AG04450 (cell line): ENCODE results near the gene MYOCD. TPM values are rescaled to one million over a fixed set of nuclear protein-coding genes. Genes with fewer than 3 reads are reported as not detected.

ENCODE experiments used
- CTCF ChIA-PET: fragments of 300-600, 350-600 bp; formaldehyde crosslinking; extraction: SDS; loops from one replicate; lab custom pipeline; 2022; ENCODE audit warnings: antibody characterized with exemption, inconsistent platforms; lab: Charles Lee
- POLR2A ChIA-PET: fragments of 350-600 bp; formaldehyde crosslinking; extraction: SDS; loops from one replicate; lab custom pipeline; 2021; ENCODE audit warnings: antibody characterized with exemption, inconsistent platforms; lab: Yijun Ruan, JAX
- DNase-seq: peaks from one replicate; pipeline ENCODE4 v3.0.0-alpha.2; 2011; ENCODE audit warnings: low read depth, low spot score
- H3K27ac ChIP-seq: one replicate; pipeline ENCODE4 v1.5.1; 2012; ENCODE audit warnings: low read depth, low read length, control low read depth
- H3K27me3 ChIP-seq: one replicate; pipeline ENCODE4 v1.6.0; 2012; ENCODE audit warnings: low read length; ENCODE audit not compliant: control insufficient read depth, insufficient read depth
- H3K4me3 ChIP-seq: 2 replicates; pipeline ENCODE4 v1.5.1; 2011; ENCODE audit warnings: mild to moderate bottlenecking, low read depth, low read length, control low read depth
- H3K9me3 ChIP-seq: 2 replicates; pipeline ENCODE4 v1.5.1; 2012; ENCODE audit warnings: low read length; ENCODE audit not compliant: control insufficient read depth, insufficient read depth
- polyA plus RNA-seq: library from polyadenylated mRNA; depleted of rRNA; stranded (reverse); fragments of >200 nt; gene quantifications from 2 replicates; pipeline ENCODE4 v1.2.3, GENCODE V29; 2011
- TF ChIP-seq, protein P1 (sequence below): IDR thresholded peaks from 2 replicates; pipeline ENCODE4 v1.5.1; 2011; ENCODE audit warnings: low read depth, low read length, control low read depth, inconsistent platforms

Gene MYOCD
- polyA plus RNA-seq, 1 experiment = 19.0 TPM

DNA sequence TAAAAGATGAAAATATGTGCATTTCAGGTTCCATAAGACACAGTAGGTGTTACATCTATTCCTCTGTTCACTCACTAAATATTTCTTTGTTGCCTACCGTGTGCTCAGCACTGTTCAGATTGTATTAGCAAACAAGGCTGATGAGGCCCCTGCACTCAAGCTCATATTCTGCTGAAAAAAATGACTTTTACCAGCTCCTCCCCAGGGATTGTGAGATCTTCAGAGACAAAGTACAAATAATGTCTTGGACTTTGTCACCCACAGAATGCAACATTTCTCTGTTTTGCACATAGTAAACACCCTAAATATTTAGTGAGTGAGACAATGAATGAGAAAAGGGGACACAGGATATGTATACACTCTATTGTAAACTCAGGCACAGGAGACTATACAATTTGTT, 21.9 kb upstream of the MYOCD start:
- no peak overlapping the region for H3K27ac ChIP-seq
- H3K27me3 ChIP-seq = no peaks in the 10 kb centered on the region
- H3K4me3 ChIP-seq = no peak overlapping the region
- no peak for DNase-seq
- TF ChIP-seq, protein P1, sequence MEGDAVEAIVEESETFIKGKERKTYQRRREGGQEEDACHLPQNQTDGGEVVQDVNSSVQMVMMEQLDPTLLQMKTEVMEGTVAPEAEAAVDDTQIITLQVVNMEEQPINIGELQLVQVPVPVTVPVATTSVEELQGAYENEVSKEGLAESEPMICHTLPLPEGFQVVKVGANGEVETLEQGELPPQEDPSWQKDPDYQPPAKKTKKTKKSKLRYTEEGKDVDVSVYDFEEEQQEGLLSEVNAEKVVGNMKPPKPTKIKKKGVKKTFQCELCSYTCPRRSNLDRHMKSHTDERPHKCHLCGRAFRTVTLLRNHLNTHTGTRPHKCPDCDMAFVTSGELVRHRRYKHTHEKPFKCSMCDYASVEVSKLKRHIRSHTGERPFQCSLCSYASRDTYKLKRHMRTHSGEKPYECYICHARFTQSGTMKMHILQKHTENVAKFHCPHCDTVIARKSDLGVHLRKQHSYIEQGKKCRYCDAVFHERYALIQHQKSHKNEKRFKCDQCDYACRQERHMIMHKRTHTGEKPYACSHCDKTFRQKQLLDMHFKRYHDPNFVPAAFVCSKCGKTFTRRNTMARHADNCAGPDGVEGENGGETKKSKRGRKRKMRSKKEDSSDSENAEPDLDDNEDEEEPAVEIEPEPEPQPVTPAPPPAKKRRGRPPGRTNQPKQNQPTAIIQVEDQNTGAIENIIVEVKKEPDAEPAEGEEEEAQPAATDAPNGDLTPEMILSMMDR = no peak
- POLR2A ChIA-PET = no interaction called here
- H3K9me3 ChIP-seq = no peaks in the 10 kb centered on the region
- CTCF ChIA-PET = no interaction called here

DNA sequence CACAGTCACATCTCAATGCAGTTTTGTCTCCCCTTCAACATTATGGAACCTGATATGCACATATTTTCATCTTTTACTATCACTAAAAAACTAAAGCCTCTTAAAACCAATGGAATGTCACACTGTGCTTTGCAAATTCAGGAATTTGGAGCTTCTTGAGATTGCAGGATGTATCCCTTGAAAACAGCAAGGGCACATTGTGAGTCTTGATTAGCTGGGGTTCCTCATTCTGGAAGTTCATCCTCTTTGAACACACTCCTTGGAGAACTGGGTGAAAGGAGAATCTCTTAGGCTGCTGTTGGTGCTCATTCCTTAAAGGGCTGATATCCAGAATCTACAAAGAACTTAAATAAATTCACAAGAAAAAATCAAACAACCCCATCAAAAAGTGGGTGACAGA, 21.1 kb upstream of the MYOCD start:
- Histone ChIP-seq H3K27ac (no peak overlapping the region), H3K4me3 (no peak overlapping the region), H3K27me3 (no peaks in the 10 kb centered on the region), H3K9me3 (no peaks in the 10 kb centered on the region)
- no peak for DNase-seq
- CTCF ChIA-PET = no interaction called here
- POLR2A ChIA-PET = no interaction called here
- TF ChIP-seq, protein P1 = no peak

DNA sequence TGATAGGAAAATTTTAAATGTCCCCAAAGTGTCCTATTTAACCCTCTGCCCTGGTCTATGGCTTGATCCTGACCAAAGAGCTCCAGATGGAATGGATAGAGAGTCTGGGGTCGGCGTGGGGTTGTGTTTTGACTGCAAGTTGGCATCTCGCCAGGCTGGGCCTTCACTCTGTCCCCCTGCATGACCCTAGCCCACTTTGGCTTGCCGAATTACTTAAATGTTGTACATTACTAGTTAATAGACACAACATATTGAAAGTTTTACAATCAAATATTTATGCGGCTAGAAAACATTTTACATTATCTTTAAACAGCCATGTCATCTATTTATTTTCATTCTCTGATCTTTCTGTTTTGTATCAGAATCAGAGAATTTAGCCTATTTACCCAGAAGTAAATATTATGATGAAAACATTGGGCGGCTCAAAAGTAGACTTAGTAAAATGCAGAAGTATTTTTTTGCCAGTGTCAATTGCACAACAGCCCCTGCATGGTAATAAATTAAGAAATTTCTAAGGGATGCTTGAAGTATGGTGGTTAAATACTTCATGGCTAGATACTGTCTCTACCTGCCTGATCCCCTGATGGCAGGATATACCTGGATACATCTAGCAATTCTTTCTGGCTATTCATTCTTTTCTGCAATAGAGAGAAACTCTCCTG, 18.8 kb upstream of the MYOCD start:
- TF ChIP-seq, protein P1 = no peak
- H3K27ac ChIP-seq = no peak overlapping the region
- CTCF ChIA-PET = interaction anchor here (0.9 kb wide), 1 partner anchor 21 kb away, joined by 3 read pairs; no protein-coding TSS in a partner anchor
- POLR2A ChIA-PET = no interaction called here
- H3K9me3 ChIP-seq = no peaks in the 10 kb centered on the region
- H3K4me3 ChIP-seq = no peak overlapping the region
- DNase-seq = no peak
- no peaks in the 10 kb centered on the region for H3K27me3 ChIP-seq

DNA sequence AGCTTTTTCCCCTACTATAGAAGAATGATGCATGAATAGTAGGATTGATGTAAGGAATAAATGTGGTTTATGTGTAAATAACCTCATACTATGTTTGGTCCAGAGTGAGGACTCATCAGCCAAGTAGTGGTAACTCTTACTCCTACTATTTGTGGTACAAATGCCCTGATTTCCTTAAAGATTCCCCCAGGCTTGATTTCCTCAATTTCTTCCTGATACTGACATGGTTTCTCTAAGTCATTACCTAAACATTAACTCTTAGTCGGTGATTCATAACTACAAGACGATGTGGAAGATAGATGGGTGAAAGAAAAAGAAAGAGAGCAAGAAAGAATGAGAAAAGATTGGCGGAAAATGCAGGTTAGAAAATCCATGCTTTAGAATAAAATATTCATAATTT, 17.2 kb upstream of the MYOCD start:
- Histone ChIP-seq H3K27me3 (no peaks in the 10 kb centered on the region), H3K4me3 (no peak overlapping the region), H3K27ac (no peak overlapping the region), H3K9me3 (no peaks in the 10 kb centered on the region)
- ChIA-PET POLR2A (no interaction called here), CTCF (no interaction called here)
- TF ChIP-seq, protein P1 = no peak
- DNase-seq = no peak

DNA sequence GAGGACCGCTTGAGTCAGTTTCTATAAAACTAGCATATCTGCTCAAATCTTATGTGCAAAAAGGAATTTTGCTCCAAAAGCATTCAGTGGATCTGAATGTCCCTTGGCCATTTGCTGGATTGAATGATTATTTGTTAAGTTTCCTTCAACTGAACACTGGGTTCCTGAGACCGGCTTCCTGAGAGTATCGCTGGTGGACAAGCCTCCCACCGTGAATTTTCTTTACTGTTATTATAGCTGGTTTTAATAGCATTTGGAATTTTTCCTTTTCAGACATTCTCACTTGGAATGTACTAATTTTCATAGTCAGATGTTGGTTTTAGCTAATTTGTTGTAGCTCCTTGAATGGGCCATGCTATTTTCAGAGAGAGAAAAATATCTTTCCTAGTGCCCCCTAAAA, 9.8 kb upstream of the MYOCD start:
- Histone ChIP-seq H3K27ac (no peak overlapping the region), H3K9me3 (no peaks in the 10 kb centered on the region), H3K27me3 (no peaks in the 10 kb centered on the region), H3K4me3 (no peak overlapping the region)
- no peak for DNase-seq
- ChIA-PET POLR2A (no interaction called here), CTCF (interaction anchor here (0.6 to 1.0 kb wide), 3 partner anchors 9 to 374 kb away, joined by 3 to 6 read pairs (median 3); no protein-coding TSS in a partner anchor)
- TF ChIP-seq, protein P1 = no peak
